ENCODE data around the gene FAM149B1. TPM values are rescaled to one million over a fixed set of nuclear protein-coding genes. Genes with fewer than 3 reads are reported as not detected.
"Not testable (repeated sequence)": the region's sequence is repeated elsewhere in the genome, so short reads cannot be mapped to it uniquely, and the experiment has no call there.

The FAM149B1 gene
- 12.8 and 26.6 TPM in 2 replicates for total RNA-seq (2014; rRNA removed; shearing (Covaris generic))

DNA sequence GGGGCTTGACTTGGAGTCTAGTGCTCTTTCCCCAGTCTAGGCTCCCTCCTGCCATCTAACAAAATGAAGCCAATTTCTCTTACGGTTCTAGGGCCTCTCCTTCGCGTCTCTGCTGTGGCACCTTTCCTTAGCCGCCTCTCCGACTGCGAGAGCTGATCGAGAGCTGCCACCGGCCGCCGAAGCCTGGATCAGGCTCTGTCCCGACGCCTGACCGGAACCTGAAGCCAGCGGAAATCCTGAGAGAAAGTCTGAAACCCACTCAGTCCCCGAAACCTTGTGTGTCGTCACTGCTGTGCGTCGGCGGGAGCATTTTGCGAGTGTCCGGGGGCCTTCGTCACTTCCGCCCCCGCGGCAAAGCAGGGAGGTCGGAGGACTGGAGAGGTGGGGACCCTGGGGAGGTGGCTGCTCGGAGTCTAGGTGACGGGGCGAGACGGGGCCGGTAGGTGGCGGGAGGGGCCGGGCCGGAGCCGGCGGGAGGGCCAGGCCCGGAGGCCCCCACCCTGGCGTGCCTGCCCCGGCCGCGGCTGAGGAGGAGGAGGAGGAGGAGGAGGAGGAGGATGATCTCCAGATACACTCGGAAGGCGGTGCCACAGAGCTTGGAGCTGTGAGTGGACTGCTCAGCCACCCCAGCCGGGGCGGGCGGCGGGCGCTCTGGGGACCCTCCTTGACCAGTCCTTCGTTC, at the start of gene FAM149B1, which contains the start of gene ECD:
Gene FAM149B1 (plus strand): TSS at position 337 of the 682 bp plus-strand sequence. CDS start 221 bp downstream, at position 558.
Gene ECD (minus strand): TSS at position 226 of the 682 bp plus-strand sequence. CDS start 4,071 bp downstream, outside the sequence.
- peak; percentile 95 for DNase-seq (ENCODE audit: low spot score)
- in situ Hi-C loops (cut with HindIII; ENCODE audit: low sequenced_read_pairs) = no loop called here

GRCh38 chr10:73119457-73119856, 48.5 kb upstream of the FAM149B1 start:
- no peak for DNase-seq (ENCODE audit: low spot score)
- in situ Hi-C loops (cut with HindIII; ENCODE audit: low sequenced_read_pairs) = no loop called here

DNA sequence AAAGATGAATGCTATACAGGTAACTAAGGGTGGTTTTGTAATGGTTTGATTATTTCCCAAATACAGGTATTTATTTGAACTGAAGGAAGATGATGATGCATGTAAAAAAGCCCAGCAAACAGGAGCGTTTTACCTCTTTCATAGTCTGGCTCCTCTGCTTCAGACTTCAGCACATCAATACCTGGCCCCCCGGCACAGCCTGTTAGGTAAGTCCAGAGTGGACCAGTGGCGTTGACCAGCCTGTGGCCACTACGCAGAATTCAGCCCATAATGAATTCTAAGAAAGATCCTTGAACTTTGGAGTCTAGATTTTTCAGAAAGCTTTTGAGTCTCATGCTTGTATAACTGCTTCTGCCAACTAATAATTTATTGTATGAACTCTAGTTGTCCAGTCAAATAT, 48.0 kb upstream of the FAM149B1 start:
- in situ Hi-C loops (cut with HindIII; ENCODE audit: low sequenced_read_pairs) = no loop called here
- DNase-seq (ENCODE audit: low spot score) = no peak

DNA sequence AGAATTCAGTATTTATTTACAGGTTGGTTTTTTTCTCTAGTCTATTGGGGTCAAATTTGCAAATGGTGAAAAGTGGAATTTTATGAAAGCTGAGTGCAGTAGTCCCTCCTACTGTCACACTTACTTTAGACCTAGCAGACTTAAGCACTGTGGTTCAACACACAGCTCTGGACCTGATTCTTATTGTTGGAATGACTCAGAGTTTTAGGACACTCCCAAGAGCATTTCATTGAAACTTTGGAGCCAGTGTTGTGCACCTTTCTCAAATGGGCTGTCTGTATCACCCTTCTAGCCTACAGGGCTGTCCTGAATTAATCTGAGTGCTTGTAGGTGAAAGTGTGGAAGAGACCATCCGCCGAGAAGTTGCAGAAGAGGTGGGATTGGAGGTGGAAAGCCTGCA, 41.6 kb upstream of the FAM149B1 start:
- no peak for DNase-seq (ENCODE audit: low spot score)
- in situ Hi-C loops (cut with HindIII; ENCODE audit: low sequenced_read_pairs) = no loop called here

- DNase-seq (ENCODE audit: low spot score) = no peak
- in situ Hi-C loops (cut with HindIII; ENCODE audit: low sequenced_read_pairs) = no loop called here
These were observed 36.6 kb upstream of the FAM149B1 start for GRCh38 chr10:73131301-73131700.

GRCh38 chr10:73131913-73132686, 35.8 kb upstream of the FAM149B1 start:
- no peak for DNase-seq (ENCODE audit: low spot score)
- in situ Hi-C loops (cut with HindIII; ENCODE audit: low sequenced_read_pairs) = no loop called here

GRCh38 chr10:73134727-73135126, 33.2 kb upstream of the FAM149B1 start:
- in situ Hi-C loops (cut with HindIII; ENCODE audit: low sequenced_read_pairs) = no loop called here
- DNase-seq (ENCODE audit: low spot score) = no peak

DNA sequence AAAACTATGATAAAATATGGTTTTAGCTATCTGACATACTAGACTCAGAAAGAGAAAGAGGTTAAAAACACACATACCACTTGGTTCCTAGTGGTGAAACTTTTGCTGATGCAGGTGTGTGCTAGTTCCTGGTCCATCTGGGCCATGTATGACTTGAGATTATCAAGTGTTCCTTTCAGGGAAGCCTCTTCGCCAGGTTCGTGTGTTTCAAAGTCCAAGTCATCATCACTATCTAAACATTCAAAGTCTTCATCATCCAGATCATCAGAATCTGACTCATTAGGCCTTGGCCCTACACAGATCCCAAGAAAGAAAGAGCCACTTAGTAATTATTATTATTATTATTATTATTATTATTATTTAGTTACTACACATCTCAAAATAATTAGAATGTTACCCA, 31.3 kb upstream of the FAM149B1 start:
- DNase-seq (ENCODE audit: low spot score) = no peak
- in situ Hi-C loops (cut with HindIII; ENCODE audit: low sequenced_read_pairs) = no loop called here

DNA sequence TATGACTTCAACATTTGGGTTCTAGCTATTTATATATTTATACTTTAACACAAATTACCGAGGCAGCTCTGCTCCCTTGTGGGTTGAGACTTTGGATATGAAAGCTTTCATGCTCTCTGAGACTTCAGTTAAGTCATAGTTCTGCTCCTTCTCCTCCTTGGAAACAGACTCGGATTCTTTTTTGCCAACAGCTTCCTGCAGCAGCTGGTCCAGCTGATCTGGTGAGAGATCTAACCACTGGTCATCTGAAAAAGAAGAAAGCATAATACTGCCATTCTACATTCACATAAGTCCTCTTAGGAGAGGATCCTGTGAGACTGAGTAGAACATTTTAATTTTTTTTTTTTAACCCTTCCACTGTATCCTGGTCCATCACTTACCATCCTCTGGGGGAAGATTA, 28.7 kb upstream of the FAM149B1 start:
- in situ Hi-C loops (cut with HindIII; ENCODE audit: low sequenced_read_pairs) = no loop called here

DNA sequence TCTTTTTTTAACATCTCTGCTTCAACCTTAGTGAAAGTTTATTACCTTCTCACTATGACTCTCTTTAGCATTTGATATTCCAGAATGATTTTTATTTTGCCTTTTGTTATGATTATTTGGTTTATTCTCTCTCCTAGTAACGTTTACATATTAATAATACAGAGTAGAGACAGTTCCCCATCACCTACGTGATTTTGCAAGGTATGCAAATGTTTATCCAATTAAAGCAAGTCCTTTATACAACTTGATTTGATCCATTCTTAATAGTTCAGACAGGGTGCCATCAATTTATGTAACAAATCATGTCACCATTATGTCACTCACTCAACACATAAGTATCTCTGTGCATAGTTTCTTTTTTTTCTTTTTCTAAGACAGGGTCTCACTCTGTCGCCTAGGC, 26.3 kb upstream of the FAM149B1 start:
- no peak for DNase-seq (ENCODE audit: low spot score)
- in situ Hi-C loops (cut with HindIII; ENCODE audit: low sequenced_read_pairs) = no loop called here

More for the DNA sequence above, 28.7 kb upstream of the FAM149B1 start:
- no peak for DNase-seq (ENCODE audit: low spot score)

DNA sequence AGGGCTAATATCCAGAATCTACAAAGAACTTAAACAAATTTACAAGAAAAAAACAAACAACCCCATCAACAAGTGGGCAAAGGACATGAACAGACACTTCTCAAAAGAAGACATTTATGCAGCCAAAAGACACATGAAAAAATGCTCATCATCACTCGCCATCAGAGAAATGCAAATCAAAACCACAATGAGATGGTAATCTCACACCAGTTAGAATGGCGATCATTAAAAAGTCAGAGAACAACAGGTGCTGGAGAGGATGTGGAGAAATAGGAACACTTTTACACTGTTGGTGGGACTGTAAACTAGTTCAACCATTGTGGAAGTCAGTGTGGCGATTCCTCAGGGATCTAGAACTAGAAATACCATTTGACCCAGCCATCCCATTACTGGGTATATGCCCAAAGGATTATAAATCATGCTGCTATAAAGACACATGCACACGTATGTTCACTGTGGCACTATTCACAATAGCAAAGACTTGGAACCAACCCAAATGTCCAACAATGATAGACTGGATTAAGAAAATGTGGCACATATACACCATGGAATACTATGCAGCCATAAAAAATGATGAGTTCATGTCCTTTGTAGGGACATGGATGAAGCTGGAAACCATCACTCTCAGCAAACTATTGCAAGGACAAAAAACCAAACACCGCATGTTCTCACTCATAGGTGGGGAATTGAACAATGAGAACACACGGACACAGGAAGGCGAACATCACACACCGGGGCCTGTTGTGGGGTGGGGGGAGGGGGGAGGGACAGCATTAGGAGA, 17.1 kb upstream of the FAM149B1 start:
- in situ Hi-C loops (cut with HindIII; ENCODE audit: low sequenced_read_pairs); DNase-seq (ENCODE audit: low spot score): not testable (repeated sequence)

DNA sequence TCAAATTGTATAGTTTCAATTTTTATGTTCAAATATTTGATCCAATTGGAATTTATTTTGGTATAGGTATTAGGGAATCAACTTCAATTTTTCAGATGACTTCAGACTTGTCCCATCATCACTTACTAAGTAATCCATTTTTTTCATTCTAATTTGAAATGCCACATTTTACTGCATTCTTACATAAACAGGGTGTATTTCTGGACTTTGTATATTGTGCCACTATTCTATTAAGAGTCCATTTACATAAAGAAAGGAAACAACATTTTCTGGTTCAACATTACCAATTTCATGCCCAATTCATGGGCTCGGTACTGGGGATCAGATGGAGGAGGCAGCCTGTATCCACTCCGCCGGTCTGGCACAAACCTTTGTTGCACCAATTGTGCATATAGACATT, 15.9 kb upstream of the FAM149B1 start:
- in situ Hi-C loops (cut with HindIII; ENCODE audit: low sequenced_read_pairs) = no loop called here
- no peak for DNase-seq (ENCODE audit: low spot score)

DNA sequence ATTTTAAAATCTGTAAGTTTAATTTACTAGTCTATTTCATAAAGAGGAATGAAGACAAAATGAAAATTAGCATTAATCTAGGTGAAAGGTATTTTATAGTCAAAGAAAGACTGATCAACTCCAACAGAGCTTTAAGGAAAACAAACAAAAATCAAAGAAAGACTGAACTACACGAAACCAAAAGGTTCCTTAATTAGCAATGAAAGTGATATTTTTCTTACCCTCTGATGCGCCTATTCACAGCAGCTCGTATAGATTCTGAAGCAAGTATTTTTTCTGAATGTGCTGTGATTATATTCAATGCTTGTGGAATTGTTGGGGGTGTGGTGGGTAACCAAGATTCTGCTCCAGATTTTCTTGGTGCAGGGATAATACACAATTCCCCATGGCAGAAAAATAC, 11.9 kb upstream of the FAM149B1 start:
- in situ Hi-C loops (cut with HindIII; ENCODE audit: low sequenced_read_pairs) = no loop called here
- no peak for DNase-seq (ENCODE audit: low spot score)

- DNase-seq (ENCODE audit: low spot score) = peak; percentile 77
- in situ Hi-C loops (cut with HindIII; ENCODE audit: low sequenced_read_pairs) = no loop called here
These were observed 8.8 kb upstream of the FAM149B1 start for GRCh38 chr10:73159038-73159648.

DNA sequence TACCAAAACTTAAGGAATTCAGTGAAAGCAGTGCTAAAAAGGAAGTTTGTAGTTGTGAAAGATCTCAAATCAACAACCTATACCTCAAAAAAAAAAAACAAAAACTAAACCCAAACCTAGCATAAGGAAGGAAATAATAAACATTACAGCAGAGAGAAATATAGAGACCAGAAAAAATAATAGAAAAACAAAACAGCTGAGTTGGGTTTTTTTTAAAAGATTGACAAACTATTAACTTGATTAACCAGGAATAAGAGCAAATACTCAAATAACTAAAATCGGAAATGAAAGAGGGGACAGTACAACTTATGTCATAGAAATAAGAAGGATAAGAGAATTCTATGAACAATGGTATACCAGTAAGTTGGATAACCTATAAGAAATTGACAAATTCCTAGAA, 6.8 kb upstream of the FAM149B1 start:
- DNase-seq (ENCODE audit: low spot score) = no peak
- in situ Hi-C loops (cut with HindIII; ENCODE audit: low sequenced_read_pairs) = no loop called here

- in situ Hi-C loops (cut with HindIII; ENCODE audit: low sequenced_read_pairs) = no loop called here
- no peak for DNase-seq (ENCODE audit: low spot score)
These were observed 6.3 kb upstream of the FAM149B1 start for GRCh38 chr10:73161662-73162061.

DNA sequence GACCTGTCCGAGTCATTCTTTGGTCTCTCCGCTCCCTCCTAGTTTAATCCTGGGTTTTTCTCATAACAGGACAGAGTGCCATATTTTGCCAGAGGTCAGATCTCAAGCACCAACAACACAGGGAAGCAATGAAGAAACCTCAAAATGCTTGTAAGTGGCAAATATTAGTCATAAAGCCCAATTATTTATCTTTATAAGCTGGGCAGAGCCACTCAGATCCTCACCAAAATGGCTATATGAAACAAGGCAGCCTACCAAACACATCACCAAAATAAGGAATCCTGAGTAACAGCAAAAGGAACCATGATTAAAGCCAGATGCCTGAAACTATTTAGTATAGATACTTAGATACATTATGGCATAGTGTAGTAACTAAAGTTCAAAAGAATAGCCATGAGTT, 4.8 kb upstream of the FAM149B1 start:
- in situ Hi-C loops (cut with HindIII; ENCODE audit: low sequenced_read_pairs) = no loop called here
- no peak for DNase-seq (ENCODE audit: low spot score)

DNA sequence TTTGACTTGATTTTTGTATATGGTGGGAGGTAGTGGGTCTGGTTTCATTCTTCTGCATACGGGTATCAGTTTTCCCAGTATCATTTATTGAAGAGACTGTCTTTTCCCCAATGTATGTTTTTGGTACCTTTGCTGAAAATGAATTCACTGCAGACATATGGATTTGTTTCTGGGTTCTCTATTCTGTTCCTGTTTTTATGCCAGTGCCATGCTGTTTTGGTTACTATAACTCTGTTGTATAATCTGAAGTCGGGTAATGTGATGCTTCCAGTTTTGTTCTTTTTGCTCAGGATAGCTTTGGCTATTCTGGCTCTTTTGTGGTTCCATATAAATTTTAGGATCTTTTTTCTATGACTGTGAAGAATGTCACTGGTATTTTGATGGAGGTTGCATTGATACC, 947 bp upstream of the FAM149B1 start:
- in situ Hi-C loops (cut with HindIII; ENCODE audit: low sequenced_read_pairs) = no loop called here
- no peak for DNase-seq (ENCODE audit: low spot score)

DNA sequence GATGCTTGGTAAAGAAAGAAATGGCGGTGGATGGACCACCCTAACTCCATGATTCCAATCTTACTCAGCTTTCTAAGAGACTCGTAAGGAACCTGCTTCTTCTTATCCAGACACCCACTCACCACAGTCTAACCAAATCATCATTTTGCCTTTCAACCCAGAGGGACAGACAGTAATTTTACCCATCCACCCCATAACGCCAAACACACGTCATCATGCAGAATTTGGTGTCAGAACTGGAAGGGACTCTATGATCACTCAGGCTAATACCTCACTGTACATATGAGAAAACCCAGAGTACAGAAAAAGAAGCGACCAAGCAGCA, 499 bp upstream of the FAM149B1 start:
- DNase-seq (ENCODE audit: low spot score) = no peak
- in situ Hi-C loops (cut with HindIII; ENCODE audit: low sequenced_read_pairs) = no loop called here

GRCh38 chr10:73168465-73168803, 515 bp downstream of the FAM149B1 start:
- DNase-seq (ENCODE audit: low spot score) = no peak
- in situ Hi-C loops (cut with HindIII; ENCODE audit: low sequenced_read_pairs) = no loop called here

Measured in G401 (cell line).